Activated CD8-positive, alpha-beta memory T cell treated with anti-CD3 and anti-CD28 coated beads, Interleukin-2, amount 50 U/mL, for 1 hour (primary cell): ENCODE data around the gene LIFR.

Source experiments
- DNase-seq: peaks from one replicate; pipeline ENCODE4 v3.0.0-alpha.2; 2020; ENCODE audit errors: extremely low read depth

LIFR gene

GRCh38 chr5:38434966-38435705 lies 121.3 kb downstream of the LIFR start:
- DNase-seq: no peak

- DNase-seq: no peak
Measured at GRCh38 chr5:38433160-38433861, 123.1 kb downstream of the LIFR start.

DNA sequence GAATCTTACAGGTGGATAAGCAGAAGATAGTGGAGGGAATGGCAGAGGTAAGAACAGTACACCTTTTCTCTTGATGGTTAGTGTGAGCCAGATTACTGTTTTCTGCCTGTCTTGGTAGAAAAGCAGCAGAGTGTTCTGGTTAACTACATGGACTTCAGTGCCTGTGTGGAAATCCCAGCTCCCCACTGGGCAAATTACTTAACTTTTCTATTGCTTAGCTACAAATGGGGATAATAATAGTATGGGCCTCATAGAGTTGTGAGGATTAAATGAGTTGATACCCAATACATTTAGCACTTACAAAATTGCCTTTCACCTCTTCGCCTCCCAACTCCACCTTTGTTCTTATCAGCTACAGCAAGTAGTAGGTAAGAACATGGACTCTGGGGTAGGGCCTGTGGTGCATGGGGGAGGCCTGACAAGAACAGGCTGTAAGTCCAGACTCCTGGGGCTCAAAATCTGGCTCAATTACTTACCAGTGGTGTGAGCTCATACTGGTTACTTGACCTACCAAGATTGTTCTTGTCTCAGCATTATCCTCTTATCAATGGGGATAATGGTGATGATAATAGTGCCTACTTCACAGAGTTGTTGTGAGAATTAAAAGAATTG lies 125.1 kb downstream of the LIFR start:
- DNase-seq: no peak

GRCh38 chr5:38426986-38427950 lies 129.2 kb downstream of the LIFR start:
- DNase-seq: no peak

DNA sequence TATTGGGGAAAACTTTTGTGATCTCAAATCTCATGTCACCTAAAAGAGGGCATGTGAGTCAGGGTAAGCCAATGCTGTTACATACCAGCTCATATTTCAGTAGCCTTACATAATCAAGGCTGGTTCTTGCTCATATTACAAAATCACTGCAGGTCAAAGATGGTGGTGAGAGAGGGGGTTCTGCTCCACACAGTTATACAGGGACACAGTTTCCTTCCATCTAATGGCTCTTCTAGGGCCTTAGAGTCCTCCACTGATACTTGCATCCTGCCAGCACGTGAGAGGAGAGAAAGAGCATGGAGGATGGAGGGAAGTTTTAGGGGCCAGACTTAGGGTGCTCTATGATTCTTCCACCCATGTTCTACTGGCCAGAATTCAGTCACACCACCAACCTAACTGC lies 130.0 kb downstream of the LIFR start:
- no peak for DNase-seq
